GM20000 (cell line): ENCODE data around the gene TMOD3.
"Not testable (repeated sequence)": the region's sequence is repeated elsewhere in the genome, so short reads cannot be mapped to it uniquely, and the experiment has no call there.

Experiments used
- DNase-seq: peaks from one replicate; pipeline ENCODE4 v3.0.0; 2012; ENCODE audit warnings: low spot score
- CTCF ChIP-seq: IDR thresholded peaks from 2 replicates; pipeline ENCODE4 v1.5.1; 2012; ENCODE audit warnings: mild to moderate bottlenecking, control low read depth; ENCODE audit errors: extremely low read depth, missing control alignments

Gene TMOD3

GRCh38 chr15:51879555-51879954 is 50.1 kb downstream of the TMOD3 start:
- DNase-seq, result no peak

GRCh38 chr15:51883271-51883837 is 53.9 kb downstream of the TMOD3 start:
- TF ChIP-seq CTCF, result no peak
- no peak for DNase-seq

More at GRCh38 chr15:51879555-51879954, 50.1 kb downstream of the TMOD3 start:
- TF ChIP-seq CTCF, result no peak

GRCh38 chr15:51884041-51884440 is 54.6 kb downstream of the TMOD3 start:
- no peak for DNase-seq
- no peak for TF ChIP-seq CTCF

GRCh38 chr15:51884517-51885236 is 55.2 kb downstream of the TMOD3 start:
- no peak for TF ChIP-seq CTCF
- no peak for DNase-seq

GRCh38 chr15:51885758-51886157 is 56.3 kb downstream of the TMOD3 start:
- not testable (repeated sequence) for DNase-seq

- no peak for DNase-seq
- TF ChIP-seq CTCF, result no peak
Measured at GRCh38 chr15:51887887-51888592, 58.6 kb downstream of the TMOD3 start.

- peak; percentile 43 for TF ChIP-seq CTCF
- peak; percentile 58 for DNase-seq
Measured at GRCh38 chr15:51888593-51889195, 59.2 kb downstream of the TMOD3 start.
